Psoas muscle (tissue), 8 donors: Measurements from ENCODE around the gene EXD3. TPM values are rescaled to one million over a fixed set of nuclear protein-coding genes. Genes with fewer than 3 reads are reported as not detected.
A peak's percentile ranks its signal among the peaks of the same experiment; 100 is the strongest.

Experiments used
- ATAC-seq, 4 donors: fragments of 200-7000 bp; cut with Tn5 transposase; one replicate each; pipeline ENCODE4 v1.9.1; 2020; ENCODE audit warnings: moderate library complexity in 3 of 4, mild to moderate bottlenecking in 2 of 4
- DNase-seq, 2 donors: peaks; one replicate each; pipeline ENCODE4 v3.0.0-alpha.2; 2020
- H3K27ac ChIP-seq: fragments of 200-600 bp; one replicate; pipeline ENCODE4 v1.8.0; 2022
- H3K27me3 ChIP-seq, 3 donors: fragments of 200-600 bp in 1 of 3; one replicate each; pipeline versions ENCODE4 v1.6.1 to v1.8.0; 2013 to 2022; ENCODE audit warnings: low read length in 2 of 3, mild to moderate bottlenecking in 2 of 3, moderate library complexity in 1 of 3; ENCODE audit not compliant: insufficient read depth in 3 of 3
- H3K36me3 ChIP-seq, 2 donors: fragments of 200-600 bp in 1 of 2; one replicate each; pipeline versions ENCODE4 v1.6.1 to v1.8.0; 2013 to 2022; ENCODE audit warnings: low read depth in 1 of 2, mild to moderate bottlenecking in 1 of 2, moderate library complexity in 1 of 2; ENCODE audit not compliant: insufficient read depth in 1 of 2
- H3K4me1 ChIP-seq: fragments of 200-600 bp; one replicate; pipeline ENCODE4 v1.8.0; 2022
- H3K4me3 ChIP-seq: fragments of 200-600 bp; one replicate; pipeline ENCODE4 v1.8.0; 2022; ENCODE audit warnings: mild to moderate bottlenecking
- H3K9me3 ChIP-seq: fragments of 200-600 bp; one replicate; pipeline ENCODE4 v1.8.0; 2022
- WGBS, 3 donors: extraction: QIAGEN DNeasy Blood & Tissue Kit; methylation state at CpG; one replicate each; pipeline versions ENCODE4 v1.1.6 to v1.1.7; 2013; 5-methylcytosine and 5-hydroxymethylcytosine counted together
- intact Hi-C, 2 donors: fragments of 100-400 bp; cut with DNase I; formaldehyde crosslinking; loops; one replicate each; pipeline versions ENCODE4 v1.11.0 to v1.14.2; 2022
- polyA plus RNA-seq, 3 donors: library from polyadenylated mRNA; stranded (reverse); fragments of 200-250 nt; gene quantifications; one replicate each; pipeline ENCODE4 v1.2.3, GENCODE V29; 2013
- total RNA-seq, 4 donors: library from RNA; stranded (reverse); fragmentation: NEBNext Ultra II Directional in 2 of 4; extraction: Animal tissue kit (Norgen Biotek cat#: 25700) in 2 of 4; gene quantifications; one replicate each; pipeline versions ENCODE4 v1.2.1 to v1.2.4, GENCODE V29; 2021 to 2023
- TF ChIP-seq, protein P1 (sequence below): fragments of 200-600 bp; IDR thresholded peaks from one replicate; pipeline ENCODE4 v1.8.0; 2022; ENCODE audit warnings: antibody characterized with exemption
- donor health status: healthy with polysubstance abuse.
- donor health status: DM: no; HTN: no; CAD: no; lungs with moderate emphysema.
- donor health status: Bipolar disorder and iron deficiency.
- donor health status: healthy.
- donor health status: DM: yes; HTN: yes; CAD: no.
- donor health status: DM: no; HTN: no; CAD: no.
- donor health status: DM: no; HTN: no; CAD: no.
- donor health status: DM: yes; HTN: yes; CAD: no.

The EXD3 gene
- total and polyA plus RNA-seq, 7 donors: 5.7 to 11.2 (median 9.4) TPM

DNA sequence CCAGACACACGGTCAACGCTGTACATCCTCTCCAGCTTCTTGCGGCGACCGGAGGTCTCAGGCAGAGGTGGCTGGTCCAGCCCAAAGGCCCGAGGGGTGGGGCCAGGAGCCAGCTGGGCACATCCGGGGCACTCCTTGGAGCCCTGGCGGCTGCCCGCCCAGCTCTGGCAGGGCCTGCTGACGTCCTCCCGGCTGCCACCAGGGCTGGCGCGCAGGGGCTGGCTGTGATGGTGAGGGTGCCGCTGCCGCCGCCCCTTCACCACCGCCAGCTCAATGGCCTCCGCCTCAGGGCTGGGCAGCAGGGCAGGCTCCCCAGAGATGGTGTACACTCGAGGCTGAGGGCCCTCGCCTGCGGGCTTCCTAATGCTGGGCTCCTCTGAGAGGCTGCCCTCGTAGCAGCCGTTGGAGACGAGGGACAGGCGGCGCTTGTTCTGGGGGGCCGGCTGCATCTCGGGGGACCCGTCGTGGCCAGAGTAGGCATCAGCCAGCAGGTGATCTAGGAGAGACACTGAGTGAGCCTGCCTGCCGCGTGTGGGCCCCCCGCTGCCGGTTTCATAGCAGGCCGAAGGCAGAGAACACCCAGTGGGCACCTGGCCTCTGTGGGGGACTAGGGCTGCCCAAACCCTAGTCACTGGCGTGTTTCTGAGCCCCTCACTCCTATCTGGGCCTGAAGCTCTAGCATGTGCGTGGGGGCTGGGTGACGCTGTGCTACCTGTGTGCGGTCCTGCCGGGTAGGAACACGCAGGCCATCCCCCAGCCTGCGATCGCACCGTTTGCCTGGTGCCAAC lies 34.6 kb upstream of the EXD3 start:
- TF ChIP-seq, protein P1, sequence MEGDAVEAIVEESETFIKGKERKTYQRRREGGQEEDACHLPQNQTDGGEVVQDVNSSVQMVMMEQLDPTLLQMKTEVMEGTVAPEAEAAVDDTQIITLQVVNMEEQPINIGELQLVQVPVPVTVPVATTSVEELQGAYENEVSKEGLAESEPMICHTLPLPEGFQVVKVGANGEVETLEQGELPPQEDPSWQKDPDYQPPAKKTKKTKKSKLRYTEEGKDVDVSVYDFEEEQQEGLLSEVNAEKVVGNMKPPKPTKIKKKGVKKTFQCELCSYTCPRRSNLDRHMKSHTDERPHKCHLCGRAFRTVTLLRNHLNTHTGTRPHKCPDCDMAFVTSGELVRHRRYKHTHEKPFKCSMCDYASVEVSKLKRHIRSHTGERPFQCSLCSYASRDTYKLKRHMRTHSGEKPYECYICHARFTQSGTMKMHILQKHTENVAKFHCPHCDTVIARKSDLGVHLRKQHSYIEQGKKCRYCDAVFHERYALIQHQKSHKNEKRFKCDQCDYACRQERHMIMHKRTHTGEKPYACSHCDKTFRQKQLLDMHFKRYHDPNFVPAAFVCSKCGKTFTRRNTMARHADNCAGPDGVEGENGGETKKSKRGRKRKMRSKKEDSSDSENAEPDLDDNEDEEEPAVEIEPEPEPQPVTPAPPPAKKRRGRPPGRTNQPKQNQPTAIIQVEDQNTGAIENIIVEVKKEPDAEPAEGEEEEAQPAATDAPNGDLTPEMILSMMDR: no peak
- 77 to 90% (median 84%) methylated on average over 40 to 44 of the region's 44 CpGs for WGBS, 3 donors
- Histone ChIP-seq H3K36me3 (peaks cover 0 to 43% of the 10 kb centered on the region in 2 donors), H3K27ac (no peak overlapping the region), H3K27me3 (no peaks in the 10 kb centered on the region), H3K4me1 (peaks cover 8% of the 10 kb centered on the region), H3K9me3 (no peaks in the 10 kb centered on the region), H3K4me3 (peak overlapping the region; percentile 72)
- ATAC-seq (no peak), DNase-seq (peak; percentile 23 to 50)
- intact Hi-C loops: no loop called here

DNA sequence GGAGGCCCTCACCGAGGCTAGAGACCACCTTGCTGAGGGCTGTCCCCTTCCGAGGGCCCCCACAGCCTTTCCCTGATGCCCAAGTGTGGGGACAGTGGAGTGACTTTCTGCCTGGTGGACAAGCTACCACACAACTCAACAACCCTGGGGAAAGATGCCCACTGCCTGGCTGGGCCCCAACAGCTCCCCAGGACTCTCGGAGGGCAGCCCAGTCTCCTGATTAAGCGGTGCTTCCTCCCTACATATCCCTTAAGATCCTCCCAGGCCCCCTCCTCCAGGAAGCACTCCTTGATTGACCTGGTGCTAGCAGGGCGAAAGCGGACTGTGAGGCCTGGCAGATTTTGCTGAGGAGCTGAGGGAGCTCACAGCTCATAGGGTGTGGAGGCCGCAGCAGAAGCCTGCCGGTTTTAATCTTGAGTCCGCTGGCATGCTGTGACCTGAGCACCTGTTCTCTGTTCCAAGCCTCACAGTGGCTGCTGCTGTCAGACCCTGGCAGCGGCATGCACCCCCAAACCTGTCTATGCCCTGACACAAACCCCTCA lies 34.0 kb upstream of the EXD3 start:
- H3K4me3 ChIP-seq: no peak overlapping the region
- H3K9me3 ChIP-seq: no peaks in the 10 kb centered on the region
- TF ChIP-seq, protein P1: no peak
- 84 to 92% (median 85%) methylated on average over 10 of the region's 10 CpGs for WGBS, 3 donors
- ATAC-seq: no peak
- peaks cover 8% of the 10 kb centered on the region for H3K4me1 ChIP-seq
- no peak overlapping the region for H3K27ac ChIP-seq
- DNase-seq: peak; percentile 13 to 45
- peaks cover 0 to 46% of the 10 kb centered on the region in 2 donors for H3K36me3 ChIP-seq
- H3K27me3 ChIP-seq: no peaks in the 10 kb centered on the region
- intact Hi-C loops: no loop called here

DNA sequence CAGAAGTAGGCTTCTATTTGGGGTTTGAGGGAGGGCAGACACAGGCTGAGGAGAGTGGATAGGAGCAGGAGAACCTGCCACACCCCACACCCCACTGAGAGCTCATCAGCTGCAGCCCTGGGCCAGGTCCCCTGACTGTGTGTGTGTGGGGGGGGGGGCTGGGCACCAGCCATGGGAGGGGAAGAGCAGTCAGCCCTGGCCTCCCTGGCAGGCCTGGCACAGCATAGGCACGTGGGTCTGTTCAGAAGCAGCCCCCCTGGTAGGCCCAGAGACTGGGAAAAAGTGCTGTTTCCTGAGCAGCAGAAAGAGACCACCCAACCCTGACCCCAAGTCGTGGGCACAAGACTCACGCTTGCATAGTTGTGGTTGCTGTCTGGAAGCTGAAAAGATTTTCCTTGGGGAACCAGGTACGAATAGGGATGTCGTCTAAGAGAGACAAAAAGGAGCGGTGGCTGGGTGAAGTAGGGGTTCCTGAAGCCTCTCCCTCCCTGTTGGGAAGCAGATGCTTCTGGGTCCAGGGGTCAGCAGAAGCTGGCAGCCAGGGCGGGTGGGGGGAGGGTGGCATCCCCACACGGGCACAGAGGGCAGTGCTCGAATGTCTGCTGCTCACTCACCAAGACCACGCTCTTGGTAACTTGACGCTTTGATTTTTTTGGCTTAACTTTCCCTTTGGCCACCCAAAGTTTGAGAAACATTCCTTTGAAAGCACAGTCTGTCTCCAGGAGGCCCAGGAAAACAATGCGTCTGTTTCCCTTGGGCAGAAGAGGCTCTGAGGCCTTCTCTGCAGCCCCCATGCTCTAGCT lies 33.3 kb upstream of the EXD3 start:
- Histone ChIP-seq H3K4me3 (no peak overlapping the region), H3K27me3 (no peaks in the 10 kb centered on the region), H3K9me3 (no peaks in the 10 kb centered on the region), H3K36me3 (peaks cover 0 to 44% of the 10 kb centered on the region in 2 donors), H3K27ac (no peak overlapping the region), H3K4me1 (peaks cover 8% of the 10 kb centered on the region)
- ATAC-seq: no peak
- DNase-seq: peak; percentile 11 to 24
- intact Hi-C loops: no loop called here
- TF ChIP-seq, protein P1: no peak
- WGBS, 3 donors: 83 to 86% (median 84%) methylated on average over 12 of the region's 12 CpGs

DNA sequence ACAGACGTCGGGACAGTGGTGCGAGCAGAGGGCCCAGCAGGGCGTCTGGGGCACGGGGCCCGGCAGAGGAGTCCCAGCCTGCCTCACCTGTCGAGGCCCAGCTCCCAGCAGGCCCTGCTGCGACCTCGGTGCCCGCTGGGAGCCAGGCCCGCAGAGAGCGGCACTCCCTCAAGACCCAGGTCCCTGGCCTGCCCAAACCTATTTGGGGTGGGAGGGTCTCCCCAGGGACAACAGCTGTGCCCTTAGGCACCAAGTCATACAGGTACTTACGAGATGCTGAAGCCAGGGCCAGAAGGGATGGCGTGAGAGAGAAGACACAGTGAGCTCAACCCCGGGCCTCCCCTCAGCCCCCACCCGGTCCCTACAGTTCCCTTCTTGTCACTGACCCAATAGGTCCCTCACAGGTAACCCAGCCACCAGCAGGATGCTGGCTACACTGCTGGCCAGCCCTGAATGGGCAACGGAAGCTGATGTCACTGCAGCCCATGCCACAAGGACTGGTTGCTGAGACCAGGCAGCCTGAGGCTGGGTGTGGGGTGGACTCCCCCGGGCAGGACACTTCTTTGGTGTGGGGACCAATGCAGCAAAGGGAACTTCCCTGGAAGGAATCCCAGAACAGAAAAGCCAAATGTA lies 32.5 kb upstream of the EXD3 start:
- ATAC-seq: no peak
- TF ChIP-seq, protein P1: no peak
- Histone ChIP-seq H3K27ac (no peak overlapping the region), H3K27me3 (no peaks in the 10 kb centered on the region), H3K4me1 (peaks cover 8% of the 10 kb centered on the region), H3K36me3 (peaks cover 0 to 36% of the 10 kb centered on the region in 2 donors), H3K4me3 (no peak overlapping the region), H3K9me3 (no peaks in the 10 kb centered on the region)
- peak; percentile 9 to 51 for DNase-seq
- 90 to 93% (median 91%) methylated on average over 15 to 18 of the region's 18 CpGs for WGBS, 3 donors
- intact Hi-C loops: no loop called here
